ENCODE measurements around the gene FOXP1.

The FOXP1 gene

DNA sequence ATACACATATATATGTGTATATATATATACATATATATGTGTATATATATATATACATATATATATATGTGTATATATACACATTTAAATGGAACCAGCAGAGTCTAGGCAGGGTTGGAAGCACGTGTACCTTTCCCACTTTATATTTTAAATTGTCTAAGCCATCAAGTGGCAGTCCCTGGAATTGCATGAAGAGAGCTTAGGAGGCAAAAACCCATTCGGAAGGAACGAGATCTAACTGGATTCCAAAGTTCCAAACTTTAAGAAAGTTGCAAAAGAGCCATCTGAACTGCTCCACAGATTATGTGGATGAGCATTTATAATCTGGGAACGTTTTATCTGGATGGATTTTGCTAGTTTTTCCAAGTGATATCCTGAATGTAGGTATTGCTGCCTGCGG is 186.5 kb downstream of the FOXP1 start:
- DNase-seq (ENCODE audit: low spot score), result peak; percentile 25

DNA sequence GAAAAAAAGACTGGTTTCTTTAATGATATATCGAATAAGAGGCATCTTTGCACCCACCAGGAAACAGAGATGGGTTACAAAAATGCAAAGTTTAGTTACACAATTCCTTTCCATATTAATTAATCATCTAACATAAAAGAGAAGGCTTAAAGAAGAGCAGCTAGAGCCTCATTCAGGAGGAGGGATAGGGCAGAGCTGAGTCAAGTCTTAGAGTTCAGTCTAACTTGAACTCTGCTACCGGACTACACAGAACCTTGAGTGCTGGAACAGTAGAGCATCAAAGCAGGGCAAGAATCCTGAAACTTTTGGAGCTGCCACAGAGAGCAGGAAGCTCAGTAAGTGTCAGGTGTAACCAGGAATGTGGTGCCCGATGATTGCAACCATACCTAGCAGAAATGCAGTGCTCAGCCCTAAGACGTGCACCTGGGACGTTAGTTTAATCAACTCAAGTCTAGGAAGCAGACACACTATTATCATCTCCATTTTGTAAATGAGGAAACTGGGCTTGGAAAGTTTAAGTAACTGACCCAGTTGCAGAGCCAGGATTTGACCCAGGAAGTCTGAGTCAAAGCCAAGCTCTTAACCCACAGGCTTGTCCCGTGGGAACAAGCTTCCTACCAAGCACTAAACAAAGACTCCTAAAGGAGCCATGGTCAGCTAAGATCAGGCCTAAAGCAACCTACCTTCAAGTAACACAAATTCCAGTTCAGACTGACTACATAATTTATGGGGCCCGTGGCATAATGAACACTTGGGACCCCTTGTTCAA is 187.4 kb downstream of the FOXP1 start:
- no peak for DNase-seq (ENCODE audit: low spot score)

DNA sequence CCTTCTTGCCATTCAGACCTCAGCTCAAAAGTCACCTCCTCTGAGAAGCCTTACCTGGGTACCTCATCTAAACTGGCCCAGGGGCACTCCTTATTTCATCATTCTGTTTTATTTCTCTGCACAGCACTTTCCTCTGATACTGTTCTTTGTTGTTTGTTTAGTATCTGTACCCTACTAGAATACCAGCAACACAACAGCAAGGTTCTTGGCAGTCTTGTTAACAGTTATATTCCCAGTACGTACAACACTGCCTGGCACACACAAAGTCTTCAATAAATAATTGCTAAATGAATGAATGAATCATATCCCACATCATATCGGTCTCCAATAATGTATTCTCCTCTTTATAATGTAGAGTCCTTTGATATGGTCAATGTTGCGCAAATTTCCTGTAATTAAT is 188.1 kb downstream of the FOXP1 start:
- no peak for DNase-seq (ENCODE audit: low spot score)

DNA sequence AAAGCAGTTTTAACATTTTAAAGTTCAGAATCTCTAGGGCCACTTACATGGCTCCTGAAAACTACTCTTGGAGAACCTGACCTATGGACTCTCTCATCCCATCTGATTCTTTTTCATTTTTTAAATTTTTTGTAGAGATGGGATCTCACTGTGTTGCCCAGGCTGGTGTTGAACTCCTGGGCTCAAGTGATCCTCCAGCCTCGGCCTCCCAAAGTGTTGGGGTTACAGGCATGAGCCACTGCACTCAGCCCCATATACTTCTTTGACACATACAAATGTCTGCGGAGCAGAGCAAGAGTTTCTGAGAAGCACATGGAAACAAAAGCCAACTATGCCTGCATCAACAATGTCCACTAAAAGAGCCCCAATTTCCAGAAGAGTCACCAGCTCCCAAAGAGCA is 189.8 kb downstream of the FOXP1 start:
- DNase-seq (ENCODE audit: low spot score), result no peak

DNA sequence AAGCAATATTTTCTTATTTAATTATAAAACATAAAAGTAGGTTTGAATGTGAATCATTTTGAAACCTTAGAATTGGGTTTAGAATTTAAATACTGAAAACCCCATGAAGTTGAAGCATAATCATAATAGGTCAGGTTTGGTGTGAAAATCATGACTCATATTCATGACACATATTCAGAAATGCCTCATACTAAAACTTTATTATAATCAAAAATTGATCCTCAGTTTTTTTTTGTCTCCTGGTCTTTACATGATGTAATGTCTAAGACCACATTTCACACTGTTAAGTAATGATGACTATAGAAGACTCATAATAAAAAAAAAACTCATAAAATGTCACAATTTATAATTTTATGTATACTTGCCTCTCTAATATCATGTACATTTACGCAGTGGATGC is 190.4 kb downstream of the FOXP1 start:
- no peak for DNase-seq (ENCODE audit: low spot score)

DNA sequence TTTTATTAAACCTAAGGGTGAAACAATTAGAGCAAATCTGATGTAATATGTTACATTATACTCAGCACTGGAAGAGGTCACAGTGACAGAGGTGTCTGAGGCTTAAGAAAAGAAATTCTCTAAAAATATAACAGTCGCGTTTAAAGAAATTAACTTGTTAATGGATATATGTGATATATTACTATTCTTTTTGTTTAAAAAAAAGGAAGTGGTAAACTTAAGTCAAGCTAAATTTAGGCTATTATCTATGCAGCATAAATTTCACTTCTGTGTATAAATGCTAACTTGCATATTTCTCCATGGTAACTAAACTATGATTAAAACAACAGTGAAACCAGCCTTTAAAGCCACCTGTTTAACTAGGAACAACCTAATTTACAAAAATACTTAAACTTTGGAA is 191.3 kb downstream of the FOXP1 start:
- DNase-seq (ENCODE audit: low spot score), result no peak

DNA sequence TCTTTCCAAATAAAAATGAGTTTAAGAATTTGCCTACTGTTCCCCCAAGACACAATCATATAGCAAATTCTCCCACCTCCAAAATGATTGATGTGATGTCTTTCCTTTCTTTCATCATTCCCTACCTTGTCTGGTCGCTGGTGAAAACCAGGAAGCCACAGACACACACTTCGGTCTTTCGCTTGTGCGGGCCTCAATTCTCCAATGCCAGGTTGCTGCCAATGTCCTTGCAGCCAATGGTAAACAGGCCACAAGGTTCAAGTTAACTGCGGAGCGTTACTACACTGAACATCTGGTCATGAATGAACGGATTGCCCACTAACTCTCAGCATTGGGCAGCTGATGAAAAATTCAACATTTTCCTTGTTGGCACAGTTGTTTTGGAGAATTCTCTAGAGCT is 192.2 kb downstream of the FOXP1 start:
- DNase-seq (ENCODE audit: low spot score), result no peak

DNA sequence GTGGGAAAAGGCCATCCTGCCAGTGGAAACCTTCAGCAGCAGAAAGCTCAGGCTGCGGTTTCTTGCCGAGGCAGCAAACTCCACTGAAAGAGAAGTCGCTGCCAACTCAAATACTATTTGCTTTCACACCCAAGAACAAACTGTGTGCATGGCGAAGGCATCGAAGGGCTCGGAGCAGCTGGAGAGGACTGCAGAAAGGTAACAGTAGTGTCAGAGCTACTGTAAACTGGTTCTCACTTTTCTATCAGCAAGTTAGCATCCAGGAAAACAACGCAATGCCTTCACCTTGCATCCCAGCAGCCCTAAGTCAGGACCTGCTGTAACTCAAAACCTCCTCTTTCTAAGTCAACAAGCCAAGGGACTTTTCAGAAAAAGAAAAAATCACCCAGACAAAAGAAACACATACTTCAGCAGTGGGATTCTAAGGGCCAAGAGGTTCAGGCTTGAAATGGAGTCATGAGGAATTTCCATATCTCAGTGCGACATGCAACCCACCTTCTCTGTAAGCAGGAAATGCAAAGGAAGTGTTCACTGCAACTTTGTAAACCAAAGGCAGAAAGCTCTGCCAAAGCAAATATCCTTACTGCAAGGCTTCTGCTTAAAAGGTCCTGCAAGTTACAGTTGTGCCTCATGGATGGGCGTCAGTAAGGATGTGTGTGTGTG is 193.5 kb downstream of the FOXP1 start:
- DNase-seq (ENCODE audit: low spot score), result no peak

DNA sequence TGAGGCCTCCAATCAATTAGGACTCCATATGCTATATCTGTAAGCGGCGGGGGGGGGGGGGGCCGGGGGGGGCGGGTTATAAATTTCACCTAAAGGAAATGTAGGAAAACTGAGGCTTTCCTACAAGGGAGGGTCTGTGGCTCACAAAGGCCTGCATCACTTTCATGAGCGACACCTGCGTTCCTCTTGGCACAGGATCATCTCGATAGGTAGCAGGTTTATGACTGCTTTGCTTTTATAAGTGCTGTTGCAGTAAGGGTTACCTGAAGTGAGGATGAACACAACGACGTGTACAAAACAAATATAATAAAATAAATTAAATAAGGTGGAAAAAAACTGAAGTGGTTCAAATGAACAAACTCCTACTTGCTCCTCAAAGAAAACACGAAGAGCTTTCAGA is 194.3 kb downstream of the FOXP1 start:
- no peak for DNase-seq (ENCODE audit: low spot score)

DNA sequence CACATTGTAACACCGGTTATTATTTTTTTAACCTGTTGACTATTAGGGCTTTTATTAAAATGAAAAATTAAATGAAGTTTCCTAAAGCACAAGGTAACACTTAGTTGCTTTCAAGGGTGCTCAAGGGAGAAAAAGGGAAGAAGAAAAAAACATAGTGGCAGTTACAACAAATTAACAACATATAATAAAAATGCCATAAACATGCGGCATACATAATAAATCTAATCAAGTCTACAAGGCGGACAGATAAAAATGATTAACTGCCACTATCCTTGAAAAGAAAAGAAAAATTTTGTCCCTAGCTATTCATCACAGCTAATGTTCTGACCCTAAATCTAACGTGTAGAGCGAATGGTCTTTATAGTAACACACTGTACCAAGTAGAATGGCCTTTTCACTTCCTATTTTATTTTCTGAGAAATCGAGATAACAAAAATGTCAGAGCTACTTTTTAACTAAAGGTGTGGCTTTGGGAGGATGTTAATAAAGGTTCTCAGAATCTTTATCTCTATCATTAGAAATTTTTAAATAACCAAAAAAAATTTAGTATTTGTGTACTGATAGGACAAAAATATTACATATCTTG is 194.9 kb downstream of the FOXP1 start:
- no peak for DNase-seq (ENCODE audit: low spot score)

DNA sequence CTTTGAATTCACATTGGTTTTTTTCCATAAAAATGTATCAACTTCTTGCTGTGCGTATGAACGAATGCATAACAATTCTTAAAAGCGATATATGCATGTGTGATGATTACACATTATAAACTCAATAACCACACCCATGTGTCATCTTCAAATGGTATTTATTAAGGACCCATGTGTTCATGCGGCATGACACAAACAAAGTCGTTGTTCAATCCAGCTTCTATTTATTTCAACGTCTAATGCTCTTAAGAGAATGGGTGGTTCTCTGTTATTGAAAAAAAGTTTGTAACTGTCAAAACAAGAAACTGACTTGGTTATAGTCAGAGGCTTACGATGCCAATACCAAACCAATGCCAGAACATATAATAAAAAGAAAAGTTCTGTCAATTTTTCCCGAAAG is 195.9 kb downstream of the FOXP1 start:
- no peak for DNase-seq (ENCODE audit: low spot score)

DNA sequence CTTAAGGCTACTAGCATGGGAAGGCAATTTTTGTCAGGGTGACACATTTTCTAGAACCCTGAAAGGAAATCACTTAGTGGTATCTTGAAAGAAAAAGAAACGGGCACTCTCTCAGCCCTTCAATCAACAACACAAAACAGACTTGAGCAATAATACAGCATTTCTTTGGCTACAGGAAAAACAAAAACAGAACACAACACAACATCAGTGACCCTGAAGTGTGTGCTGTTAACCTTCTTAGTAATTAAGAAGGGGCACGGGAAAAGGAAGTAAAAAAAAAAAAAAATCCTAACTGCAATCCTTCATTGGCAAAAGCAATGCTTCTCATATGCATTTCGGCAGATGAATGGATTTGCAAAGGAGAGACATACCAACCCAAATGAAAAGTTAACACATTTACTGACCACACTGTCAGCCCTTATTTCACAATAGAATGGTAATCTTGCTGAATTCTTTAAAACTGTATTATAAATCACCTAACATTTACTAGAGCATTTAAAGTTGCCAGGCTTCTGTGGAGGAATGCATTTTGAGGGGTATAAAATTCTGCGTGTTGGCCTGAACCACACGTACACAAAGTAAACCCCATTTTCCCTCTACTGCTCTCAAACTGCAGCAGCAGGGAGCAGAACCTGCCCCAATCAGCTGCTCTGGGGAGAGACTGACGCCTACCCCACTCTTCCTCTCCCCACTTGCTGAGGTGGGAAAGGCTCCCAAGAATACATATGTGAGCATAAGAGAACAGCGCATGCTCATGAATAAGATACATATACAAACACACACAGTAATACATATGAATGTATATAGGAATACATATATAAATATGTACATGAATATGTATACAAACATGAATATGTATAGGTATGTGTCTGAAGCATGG is 198.5 kb downstream of the FOXP1 start:
- no peak for DNase-seq (ENCODE audit: low spot score)

DNA sequence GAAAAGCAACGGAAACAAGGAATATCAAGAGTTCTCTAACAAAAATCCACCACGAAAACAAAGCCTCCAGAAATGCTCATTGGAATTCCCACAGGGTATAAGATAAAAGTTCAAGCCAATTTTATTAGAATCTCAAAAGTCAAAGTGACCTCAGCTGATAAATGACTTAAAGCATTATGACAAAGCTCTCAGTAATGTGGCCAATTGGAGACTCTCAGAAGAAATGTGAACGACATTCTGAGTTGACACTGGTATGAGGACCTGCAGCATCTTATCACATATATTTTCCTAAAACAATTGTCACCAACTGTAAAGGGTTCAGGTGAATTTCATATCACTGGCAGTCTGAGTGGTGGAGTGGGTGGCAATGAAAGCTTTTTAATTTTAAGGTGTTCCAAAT is 199.1 kb downstream of the FOXP1 start:
- no peak for DNase-seq (ENCODE audit: low spot score)

DNA sequence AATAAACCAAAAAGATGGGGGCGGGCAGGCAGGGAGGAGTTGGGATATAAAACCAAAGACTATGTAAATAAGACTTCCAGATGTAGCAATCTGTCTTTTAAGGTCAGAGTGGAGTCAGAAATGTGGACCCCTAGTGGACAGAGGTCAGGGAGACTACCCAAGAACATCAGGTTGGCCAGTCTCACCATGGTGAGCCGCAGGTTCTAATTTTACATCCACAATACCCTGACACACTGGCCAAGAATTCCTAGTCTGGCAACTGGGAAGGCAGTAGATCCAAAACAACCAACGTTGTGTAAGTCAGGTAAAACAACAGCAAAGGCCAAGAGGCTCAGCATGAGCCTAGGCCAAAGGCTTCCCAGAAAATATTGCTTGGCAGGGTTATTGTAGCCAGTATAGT is 203.4 kb downstream of the FOXP1 start:
- no peak for DNase-seq (ENCODE audit: low spot score)

DNA sequence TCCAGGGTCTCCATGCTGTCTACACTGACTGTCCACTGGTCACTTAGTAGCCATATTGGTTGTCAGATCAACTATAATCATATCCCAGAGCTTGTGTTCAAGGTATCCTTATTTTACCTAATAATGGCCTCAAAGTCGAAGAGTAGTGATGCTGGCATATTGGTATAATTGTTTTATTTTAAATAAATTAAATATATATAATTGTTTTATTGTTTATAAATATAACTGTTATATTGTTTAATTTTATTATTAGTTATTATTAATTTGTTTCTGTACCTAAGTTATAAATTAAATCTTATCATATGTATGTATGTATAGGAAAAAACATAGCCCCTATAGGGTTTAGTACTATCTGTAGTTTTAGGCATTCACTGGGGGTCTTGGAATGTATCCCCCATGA is 205.0 kb downstream of the FOXP1 start:
- no peak for DNase-seq (ENCODE audit: low spot score)

DNA sequence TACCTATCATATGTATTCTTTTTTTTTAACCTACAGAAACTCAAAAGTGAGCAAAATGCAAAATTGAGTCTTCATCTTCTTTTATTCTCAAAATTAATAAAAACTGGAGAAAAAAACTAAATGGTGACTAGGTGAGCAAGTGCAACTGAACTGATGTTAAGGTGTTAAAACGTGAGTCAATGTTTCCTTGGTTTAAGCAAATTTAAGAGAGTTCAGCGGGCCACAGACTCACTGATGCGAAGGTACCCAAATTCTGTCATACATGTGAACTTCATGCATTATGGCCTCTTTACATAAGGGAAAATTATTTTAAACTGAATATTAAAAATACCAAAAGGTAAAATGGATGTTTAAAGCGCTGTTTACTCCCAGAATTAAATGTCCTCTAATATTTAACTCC is 206.6 kb downstream of the FOXP1 start:
- DNase-seq (ENCODE audit: low spot score), result no peak

DNA sequence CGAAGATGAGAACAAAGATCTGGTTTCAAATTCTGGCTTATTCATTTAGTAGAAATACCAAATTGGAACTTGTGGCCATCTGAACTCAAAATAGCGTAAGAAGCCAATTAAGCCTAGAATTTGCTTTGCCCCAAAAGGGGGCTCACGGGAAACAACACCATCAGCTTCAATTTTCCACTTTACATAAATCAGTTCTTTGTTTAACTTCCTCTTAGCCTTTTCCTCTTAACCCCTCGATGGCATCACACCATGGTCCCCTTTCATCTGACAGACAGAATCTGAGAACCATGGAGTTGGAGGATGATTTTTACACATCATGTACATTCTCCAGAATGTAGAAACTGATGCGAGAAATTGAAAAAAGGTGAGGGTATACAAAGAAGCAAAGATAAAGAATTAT is 207.0 kb downstream of the FOXP1 start:
- DNase-seq (ENCODE audit: low spot score), result no peak

DNA sequence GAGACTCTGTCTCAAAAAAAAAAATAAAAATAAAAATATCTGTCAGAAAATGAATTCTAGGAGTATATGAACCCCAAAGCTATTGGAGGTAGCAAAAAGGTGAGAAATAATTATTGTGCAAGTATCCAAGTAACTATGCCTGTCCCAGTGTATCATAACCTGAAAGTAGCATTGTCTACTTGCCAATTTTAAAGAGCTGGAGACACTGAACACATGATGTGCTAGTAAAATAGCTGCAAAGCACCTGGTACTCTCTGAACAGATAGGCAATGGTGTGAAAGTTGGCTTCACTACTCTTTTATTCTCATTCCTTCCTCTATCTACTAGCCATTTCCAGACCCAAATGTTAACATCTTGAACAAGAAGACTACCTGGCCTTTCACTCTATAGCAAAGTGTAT is 208.9 kb downstream of the FOXP1 start:
- DNase-seq (ENCODE audit: low spot score), result no peak

DNA sequence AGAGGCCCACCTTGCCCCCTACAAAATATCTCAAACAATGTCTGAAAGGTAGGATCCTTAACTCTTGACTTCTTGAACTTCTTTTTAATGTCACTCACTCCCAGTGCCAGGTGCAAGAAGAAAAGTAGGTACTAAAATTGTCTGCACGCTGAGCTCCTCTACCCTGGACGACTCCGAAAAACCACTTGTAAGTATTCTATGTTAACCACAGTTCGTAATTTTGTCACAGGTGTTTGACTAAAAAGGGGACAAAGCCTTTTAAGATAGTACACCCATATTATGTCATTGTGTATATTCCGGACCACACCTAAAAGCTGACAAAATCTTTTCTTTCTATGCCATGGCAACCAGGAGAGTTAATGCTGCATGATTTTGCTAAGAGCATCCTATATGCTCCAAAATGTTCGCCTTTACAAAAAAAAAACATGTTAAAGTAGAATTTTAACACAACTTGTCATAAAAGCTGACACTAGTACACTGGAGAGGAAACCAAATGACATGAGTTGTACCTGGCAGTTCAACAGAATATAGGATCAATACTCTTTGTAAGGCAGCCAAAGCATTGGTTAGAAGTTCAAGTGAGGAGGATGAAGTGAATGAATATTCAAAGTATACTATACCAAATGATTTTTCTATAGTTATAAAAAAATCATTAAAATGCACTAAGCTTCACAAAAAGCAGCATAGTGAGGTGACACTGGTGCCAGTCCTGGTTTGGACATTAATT is 210.5 kb downstream of the FOXP1 start:
- no peak for DNase-seq (ENCODE audit: low spot score)

DNA sequence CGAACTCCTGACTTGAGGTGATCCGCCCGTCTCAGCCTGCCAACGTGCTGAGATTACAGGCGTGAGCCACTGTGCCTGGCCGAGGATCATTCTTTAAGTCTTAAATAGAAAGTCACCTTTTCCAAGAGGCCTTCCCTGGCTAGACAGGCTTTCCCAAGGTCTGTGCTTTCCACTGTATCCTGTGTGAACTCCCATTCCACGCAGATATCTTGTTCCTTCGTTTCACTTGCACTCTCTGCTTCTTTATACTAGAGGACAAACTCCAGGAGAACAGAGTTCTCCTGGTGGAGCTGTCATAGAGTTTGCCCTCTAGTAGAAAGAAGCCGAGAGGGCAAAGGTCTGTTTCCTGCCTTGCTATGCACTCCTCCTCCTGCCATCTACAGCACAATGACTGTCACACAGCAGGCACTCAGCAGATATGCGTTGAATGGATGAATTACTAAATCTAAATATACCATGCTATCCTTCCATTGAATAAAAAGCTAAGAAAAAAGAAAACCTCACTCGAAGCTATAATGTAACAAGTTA is 211.2 kb downstream of the FOXP1 start:
- no peak for DNase-seq (ENCODE audit: low spot score)

DNA sequence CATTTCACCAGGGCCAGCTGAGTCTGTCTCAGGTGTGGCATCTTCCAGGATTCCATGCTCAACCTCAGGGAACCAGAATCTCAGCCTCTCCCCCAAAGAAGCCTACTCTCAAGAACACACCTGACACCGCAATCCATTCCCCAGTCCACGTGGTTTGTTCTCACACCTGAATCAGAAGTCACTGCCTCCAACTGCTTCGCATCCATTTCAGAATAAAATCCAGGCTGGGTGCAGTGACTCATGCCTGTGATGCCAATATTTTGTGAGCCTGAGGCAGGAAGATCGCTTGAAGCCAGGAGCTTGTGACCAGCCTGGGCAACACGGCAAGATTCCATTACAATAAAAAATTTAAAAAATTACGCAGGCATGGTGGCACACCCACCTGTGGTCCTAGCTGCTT is 212.2 kb downstream of the FOXP1 start:
- no peak for DNase-seq (ENCODE audit: low spot score)

DNA sequence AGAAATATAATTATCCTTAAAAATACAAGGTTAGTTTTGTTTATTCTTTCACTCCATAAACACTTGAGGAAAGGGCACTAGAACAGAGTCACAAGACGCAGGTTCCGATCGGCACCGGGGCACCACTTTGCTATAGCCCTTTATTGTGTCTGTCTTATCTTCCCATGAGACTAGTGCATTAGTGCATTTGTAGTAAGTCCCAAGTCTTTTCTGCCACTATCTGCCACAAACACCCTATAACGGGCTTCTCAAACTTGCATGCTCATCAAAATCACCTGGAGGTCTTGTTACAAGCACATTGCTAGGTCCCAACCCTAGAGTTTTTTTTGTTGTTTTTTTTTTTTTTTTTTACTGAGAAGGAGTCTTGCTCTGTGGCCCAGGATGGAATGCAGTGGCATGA is 213.1 kb downstream of the FOXP1 start:
- no peak for DNase-seq (ENCODE audit: low spot score)

Measured in LoVo (cell line).